ENCODE results near the gene LYPD5.
A peak's percentile ranks its signal among the peaks of the same experiment; 100 is the strongest.

Gene LYPD5

DNA sequence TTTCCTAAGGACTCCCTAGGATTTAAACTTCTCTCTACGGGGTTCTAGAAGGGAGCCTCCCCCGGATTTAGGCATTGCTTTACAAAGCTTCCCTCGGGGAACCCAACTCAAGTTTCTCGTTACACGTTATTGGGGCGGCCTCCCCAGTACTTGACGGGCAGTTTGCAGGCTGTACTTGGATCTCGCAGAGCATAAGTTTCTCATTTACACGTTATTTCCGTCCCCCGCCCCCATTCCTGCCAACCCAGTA is 48.1 kb downstream of the LYPD5 start:
- H3K4me3 ChIP-seq (ENCODE audit: low read depth, low read length): peak overlapping the region; percentile 70
- no peak for DNase-seq (ENCODE audit: low read depth)
- TF ChIP-seq, protein P1, sequence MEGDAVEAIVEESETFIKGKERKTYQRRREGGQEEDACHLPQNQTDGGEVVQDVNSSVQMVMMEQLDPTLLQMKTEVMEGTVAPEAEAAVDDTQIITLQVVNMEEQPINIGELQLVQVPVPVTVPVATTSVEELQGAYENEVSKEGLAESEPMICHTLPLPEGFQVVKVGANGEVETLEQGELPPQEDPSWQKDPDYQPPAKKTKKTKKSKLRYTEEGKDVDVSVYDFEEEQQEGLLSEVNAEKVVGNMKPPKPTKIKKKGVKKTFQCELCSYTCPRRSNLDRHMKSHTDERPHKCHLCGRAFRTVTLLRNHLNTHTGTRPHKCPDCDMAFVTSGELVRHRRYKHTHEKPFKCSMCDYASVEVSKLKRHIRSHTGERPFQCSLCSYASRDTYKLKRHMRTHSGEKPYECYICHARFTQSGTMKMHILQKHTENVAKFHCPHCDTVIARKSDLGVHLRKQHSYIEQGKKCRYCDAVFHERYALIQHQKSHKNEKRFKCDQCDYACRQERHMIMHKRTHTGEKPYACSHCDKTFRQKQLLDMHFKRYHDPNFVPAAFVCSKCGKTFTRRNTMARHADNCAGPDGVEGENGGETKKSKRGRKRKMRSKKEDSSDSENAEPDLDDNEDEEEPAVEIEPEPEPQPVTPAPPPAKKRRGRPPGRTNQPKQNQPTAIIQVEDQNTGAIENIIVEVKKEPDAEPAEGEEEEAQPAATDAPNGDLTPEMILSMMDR (IDR thresholded peaks at IDR 0.05; ENCODE audit: insufficient read depth, low read depth, low read length, missing control alignments): no peak

DNA sequence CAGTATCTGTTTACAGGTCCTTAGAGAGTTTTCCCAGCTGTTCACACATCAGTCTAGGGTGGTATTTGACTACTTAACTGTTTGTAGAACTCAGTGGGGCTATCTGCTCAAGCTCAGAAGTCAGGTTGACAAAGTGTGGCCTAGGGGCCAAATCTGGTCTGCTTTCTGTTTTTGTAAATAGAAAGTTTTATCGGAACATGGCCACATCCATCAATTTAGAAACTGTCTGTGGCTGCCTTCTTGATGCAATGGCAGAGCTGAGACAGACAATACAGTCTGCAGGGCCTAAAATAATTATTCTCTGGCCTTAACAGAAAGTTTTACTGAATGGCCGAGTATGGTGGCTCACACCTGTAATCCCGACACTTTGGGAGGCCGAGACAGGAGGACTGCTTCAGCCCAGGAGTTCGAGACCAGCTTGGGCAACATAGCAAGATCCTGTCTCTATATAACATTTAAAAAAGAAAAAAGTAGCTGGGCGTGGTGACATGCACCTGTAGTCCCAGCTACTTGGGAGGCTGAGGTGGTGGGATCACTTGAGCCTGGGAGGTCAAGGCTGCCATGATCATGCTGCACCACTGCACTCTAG is 49.9 kb downstream of the LYPD5 start:
- peak; percentile 57 for DNase-seq (ENCODE audit: low read depth)
- H3K4me3 ChIP-seq (ENCODE audit: low read depth, low read length): peak overlapping the region; percentile 70
- TF ChIP-seq, protein P1 (IDR thresholded peaks at IDR 0.05; ENCODE audit: insufficient read depth, low read depth, low read length, missing control alignments): no peak

DNA sequence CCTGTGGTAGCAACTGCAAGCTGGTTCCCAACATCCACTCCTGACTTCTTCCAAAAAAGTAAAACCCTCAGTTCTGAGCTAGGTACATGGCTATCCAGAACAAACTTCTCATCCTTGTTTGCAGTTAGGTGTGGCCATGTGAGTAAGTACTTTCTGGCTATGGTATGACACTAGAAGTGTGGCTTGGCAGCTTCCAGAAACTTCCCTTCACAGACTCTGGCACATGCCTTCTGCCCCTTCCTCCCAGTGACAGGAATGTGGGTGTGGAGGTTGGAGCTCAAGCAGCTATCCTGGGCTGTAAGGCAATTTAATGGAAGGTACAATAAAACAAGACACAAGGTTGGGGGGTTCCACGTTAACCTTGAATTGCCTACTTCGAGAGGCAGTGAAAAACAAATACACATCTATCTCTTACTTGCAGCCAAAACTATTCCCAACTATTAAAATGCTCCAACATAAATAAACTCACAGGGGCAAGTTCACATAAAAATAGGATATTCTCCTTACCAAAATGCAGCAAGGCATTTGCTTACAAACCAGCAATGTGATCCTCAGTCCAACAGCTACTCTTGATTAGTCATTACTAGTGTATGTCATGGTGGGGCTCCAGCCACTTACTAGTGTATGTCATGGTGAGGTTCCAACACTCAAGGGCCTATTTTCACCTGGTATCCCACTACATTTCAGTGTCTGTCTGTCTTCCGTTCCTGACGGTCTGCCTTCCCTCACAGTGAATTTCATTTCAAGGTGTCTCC is 50.6 kb downstream of the LYPD5 start:
- TF ChIP-seq, protein P1 (IDR thresholded peaks at IDR 0.05; ENCODE audit: insufficient read depth, low read depth, low read length, missing control alignments): no peak
- no peak overlapping the region for H3K4me3 ChIP-seq (ENCODE audit: low read depth, low read length)
- peak; percentile 66 for DNase-seq (ENCODE audit: low read depth)

DNA sequence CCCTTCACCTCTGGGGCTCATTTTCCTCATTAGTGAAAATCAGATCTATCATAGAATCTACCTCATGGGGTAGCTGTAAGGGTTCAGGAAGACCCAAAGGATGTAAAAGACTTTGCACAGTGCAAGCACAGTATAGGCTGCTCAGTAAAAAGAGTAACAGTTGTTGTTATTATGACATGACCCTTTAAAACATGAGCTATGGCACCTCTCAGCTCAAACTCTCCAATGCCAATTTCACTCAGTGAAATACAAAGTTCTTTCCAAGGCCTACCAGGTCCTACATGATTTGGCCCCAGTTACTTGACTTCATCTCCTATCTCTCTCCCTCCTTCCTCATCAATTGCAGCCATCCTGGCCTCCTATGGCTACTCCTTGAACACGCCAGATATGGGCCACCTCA is 52.3 kb downstream of the LYPD5 start:
- TF ChIP-seq, protein P1 (IDR thresholded peaks at IDR 0.05; ENCODE audit: insufficient read depth, low read depth, low read length, missing control alignments): no peak
- no peak overlapping the region for H3K4me3 ChIP-seq (ENCODE audit: low read depth, low read length)
- DNase-seq (ENCODE audit: low read depth): no peak

DNA sequence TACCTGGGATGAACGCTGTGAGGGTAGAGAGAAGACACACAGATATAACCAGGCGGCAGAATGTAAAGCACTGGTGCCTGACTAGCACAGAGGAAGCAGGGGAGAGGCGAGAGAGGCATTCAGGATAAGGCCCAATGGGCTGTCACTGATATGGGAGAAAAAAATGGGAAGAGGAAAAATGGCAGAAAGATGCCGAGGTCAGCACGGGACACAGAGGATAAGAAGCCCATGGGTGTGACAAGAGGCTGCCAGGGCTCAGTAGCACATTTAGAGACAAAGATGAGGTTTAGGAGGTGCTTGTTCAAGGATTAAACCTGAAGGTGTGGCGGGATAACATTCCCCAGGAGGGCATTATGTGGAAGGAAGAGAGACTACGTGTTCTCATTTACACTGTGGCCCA is 53.1 kb downstream of the LYPD5 start:
- TF ChIP-seq, protein P1 (IDR thresholded peaks at IDR 0.05; ENCODE audit: insufficient read depth, low read depth, low read length, missing control alignments): no peak
- no peak for DNase-seq (ENCODE audit: low read depth)
- H3K4me3 ChIP-seq (ENCODE audit: low read depth, low read length): no peak overlapping the region

DNA sequence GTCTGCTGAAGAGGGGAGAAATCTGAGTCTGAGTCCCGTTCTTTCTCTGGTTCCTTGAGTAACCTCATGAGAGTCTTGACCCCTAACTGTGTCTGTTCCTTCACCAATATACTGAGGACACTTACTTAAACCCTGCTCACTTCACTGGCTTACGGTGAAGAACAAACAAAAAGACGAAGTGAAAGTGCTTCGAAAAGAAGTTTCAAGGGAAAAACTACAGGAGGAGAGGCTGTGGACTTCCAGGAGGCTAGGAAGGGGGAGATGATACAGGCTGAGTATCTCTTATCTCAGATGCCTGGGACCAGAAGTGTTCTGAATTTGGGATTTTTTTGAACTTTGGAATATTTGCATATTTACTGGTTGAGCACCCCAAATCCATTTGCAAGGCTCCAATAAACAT is 53.6 kb downstream of the LYPD5 start:
- TF ChIP-seq, protein P1 (IDR thresholded peaks at IDR 0.05; ENCODE audit: insufficient read depth, low read depth, low read length, missing control alignments): no peak
- DNase-seq (ENCODE audit: low read depth): no peak
- no peak overlapping the region for H3K4me3 ChIP-seq (ENCODE audit: low read depth, low read length)

DNA sequence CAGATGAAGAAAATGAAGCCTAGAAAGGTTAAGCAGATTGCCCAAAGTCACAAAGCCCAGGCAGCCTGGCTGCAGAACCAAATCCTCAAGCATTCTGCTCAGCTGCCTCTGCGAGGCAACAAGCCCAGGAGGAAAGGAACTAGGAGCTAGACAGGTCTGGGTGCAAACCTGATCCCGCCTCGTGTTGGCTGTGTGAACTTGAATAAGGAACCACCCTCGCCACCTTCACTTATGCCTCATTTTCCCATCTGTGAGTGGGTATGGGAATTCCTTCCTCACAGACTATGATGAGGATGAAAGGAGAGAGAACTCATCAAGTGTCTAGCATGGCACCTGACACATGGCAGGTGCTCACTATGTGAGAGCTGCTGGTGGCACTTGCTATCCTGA is 54.0 kb downstream of the LYPD5 start:
- H3K4me3 ChIP-seq (ENCODE audit: low read depth, low read length): no peak overlapping the region
- TF ChIP-seq, protein P1 (IDR thresholded peaks at IDR 0.05; ENCODE audit: insufficient read depth, low read depth, low read length, missing control alignments): no peak
- DNase-seq (ENCODE audit: low read depth): no peak
